Measurements from ENCODE around the gene CSGALNACT2.

CSGALNACT2 gene

GRCh38 chr10:43112608-43112961, 25.7 kb upstream of the CSGALNACT2 start:
- no peak for DNase-seq

GRCh38 chr10:43113201-43114087, 24.8 kb upstream of the CSGALNACT2 start:
- no peak for DNase-seq

GRCh38 chr10:43114088-43114742, 24.0 kb upstream of the CSGALNACT2 start:
- no peak for DNase-seq

DNA sequence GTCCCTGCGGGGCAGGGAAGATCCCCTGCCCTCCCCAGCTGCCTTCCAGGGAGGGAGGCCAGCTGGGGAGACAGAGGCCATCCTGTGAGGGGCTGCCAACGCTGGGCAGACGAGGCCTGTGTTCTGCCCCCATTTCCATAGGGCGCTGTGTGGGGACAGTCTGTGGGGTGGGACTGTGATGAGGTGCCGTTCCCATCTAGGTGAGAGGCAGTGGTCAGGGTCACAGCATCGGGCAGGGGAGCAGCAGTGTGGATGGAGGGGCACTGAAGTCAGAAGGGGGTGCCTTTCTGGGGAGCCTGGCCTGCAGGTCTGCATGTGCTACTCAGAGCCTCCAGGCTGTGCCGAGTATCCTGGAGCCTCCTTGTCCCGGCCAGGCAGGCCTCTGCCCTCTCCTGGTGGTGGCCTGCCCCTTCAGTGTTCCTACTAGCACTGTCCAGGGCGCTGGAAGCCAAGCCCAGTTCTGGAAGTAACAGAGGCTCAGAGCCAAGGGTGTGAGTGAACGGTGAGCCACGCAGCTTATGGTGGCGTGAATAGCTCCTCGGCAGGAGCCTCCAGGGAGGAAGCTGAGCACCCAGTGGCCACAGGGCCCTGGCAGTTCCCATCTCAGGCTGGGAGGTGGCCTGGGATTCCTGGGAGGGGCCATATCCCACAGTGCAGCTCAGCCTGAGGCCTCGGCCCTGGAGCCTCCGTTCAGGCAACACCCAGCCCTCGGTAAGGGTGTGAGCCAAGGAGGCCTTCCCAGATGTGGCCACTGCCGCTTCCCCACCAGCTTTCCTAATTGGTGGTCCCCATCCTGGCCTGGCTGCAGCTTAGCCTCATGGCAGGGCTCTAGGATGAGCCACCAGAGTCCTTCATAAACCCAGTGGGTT, 23.3 kb upstream of the CSGALNACT2 start:
- DNase-seq, result no peak

DNA sequence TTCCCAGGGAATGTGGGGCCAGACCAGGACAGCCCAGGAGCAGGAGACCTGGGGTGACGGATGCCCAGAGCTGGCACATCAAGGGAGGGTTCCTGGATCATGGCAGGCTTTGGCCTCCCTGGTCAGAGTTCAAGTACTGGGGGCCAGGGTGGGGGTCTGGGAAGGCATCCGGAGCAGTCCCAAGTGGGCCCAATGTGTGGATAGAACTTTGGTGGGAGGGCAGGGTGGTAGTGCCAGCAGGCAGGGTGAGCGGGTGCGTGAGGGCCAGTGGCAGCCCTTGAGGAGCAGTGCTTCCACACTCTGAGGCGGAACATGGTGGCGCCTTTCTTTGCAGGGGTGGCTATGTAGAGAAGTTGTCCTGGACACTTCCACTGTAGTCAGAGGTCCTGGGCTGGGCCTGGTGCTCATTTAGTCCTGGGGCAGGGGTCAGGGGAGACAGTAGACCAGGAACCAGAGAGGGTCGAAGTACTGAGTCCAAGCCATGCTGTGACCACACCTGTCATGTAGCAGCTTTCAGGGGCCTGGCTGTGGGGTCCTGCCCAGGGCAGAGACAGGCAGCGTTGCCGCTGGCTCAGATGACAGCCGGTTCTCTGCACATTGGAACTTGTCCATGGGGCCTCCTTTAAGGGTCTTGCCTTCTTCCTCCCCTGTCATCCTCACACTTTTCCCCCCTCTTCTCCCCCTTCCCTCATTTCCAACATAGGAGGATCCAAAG, 22.2 kb upstream of the CSGALNACT2 start:
- no peak for DNase-seq

DNA sequence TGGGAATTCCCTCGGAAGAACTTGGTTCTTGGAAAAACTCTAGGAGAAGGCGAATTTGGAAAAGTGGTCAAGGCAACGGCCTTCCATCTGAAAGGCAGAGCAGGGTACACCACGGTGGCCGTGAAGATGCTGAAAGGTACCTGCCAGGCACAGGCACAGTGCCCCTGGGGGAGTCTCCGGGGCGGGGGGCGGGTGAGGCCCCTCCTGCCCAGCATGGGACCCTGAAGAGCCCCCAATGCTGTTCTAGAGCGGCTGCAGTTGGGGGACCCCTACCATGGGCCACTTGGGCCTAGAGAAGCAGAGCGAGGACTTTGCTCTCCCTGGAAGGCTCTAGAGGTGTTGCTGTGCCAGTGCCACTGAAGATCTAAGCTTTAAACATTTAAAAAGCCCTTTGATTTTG, 21.6 kb upstream of the CSGALNACT2 start:
- no peak for DNase-seq

DNA sequence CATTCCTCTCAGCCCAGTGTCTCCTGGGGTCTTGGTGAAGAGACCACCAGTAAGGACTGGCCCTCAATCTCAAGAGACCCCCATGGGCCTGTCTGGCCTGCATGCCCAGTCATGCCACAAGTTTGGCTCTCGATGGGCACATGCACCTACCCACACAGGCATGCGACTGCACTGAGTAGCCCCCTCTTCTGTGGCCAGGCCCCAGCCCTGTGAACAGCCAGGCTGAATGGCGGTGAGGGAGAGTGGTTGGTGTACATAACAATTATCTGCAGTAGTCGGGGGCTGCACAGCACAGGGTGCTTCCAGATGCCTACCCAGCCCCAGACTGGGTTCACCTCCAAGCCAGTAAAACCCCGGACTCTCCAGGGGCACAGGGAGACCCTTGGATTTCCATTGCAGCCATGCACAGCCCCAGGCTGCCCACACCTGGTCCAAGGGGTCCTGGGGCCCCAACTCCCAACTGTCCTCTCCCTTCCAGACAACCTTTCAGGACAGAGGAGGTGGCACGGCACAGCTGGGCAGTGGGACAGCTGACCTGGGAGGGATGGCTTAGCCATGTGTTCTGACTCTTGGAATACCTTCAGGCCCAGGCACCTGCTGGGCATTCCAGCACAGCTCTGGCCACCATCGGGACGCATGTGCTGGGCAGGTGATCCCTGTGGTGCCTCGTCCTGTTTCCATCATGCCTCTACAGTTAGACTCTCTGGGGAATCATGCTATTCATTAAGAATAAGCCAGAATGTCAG, 21.0 kb upstream of the CSGALNACT2 start:
- DNase-seq, result no peak

GRCh38 chr10:43117777-43118583, 20.3 kb upstream of the CSGALNACT2 start:
- no peak for DNase-seq

- DNase-seq, result no peak
Observed at GRCh38 chr10:43118631-43119415, 19.4 kb upstream of the CSGALNACT2 start.

- DNase-seq, result no peak
Observed at GRCh38 chr10:43119416-43120115, 18.7 kb upstream of the CSGALNACT2 start.

- DNase-seq, result no peak
Observed at GRCh38 chr10:43120116-43120928, 17.9 kb upstream of the CSGALNACT2 start.

DNA sequence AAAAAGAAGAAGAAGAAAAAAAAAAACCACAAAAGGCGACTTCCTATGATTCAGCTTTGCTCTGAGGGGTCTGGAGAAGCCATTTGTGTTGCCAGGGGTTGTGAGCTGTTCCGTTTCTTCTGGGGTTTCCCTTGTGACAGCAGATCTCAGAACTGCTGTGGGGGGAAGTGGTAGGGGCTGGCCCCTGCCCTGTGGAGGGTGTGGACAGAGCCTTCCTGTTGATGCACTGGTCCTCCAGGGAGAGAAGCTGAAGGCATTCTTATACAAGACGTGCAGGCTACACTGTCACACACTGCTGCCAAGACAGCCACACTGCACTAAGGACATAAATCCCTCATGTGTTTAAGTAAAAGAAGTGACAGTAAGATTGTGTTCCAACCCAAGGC, 17.3 kb upstream of the CSGALNACT2 start:
- DNase-seq, result no peak

- DNase-seq, result peak; percentile 4
Observed at GRCh38 chr10:43121444-43121843, 16.8 kb upstream of the CSGALNACT2 start.

DNA sequence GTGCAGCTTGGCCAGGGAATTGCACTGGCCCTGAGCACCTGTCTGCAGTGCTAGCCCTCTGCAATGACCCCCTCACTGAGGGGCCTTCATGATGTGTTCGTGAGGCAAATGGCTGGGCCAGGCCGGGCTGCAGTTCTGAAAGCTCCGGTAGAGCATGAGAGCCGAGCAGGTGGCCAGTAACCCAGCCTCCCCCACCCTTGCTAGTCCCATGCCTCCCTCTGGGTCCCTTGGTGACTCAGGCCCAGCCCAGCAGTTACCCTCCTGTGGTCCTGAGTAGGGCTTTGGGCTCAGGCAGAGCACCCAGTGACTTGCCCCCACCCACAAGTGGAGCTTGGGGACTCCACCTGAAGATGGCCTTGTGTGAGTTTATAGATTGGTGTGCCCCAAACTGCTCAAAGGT, 16.1 kb upstream of the CSGALNACT2 start:
- no peak for DNase-seq

DNA sequence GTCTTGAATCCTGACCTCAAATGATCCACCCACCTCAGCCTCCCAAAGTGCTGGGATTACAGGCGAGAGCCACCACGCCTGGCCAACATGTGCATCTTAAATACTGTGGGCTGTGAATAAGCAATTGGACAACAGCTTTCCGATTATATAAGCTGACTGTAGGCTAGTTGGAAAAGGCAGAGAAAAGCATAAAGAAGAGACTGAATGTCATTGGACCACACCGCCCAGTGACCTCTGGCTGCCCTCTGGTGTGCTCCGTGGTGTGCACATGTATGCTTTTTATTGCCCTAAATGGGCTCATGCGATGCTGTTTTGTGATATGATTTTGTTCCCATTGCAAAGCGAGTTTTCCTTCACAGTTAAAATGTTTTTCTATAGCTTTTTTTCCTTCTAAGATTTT, 15.4 kb upstream of the CSGALNACT2 start:
- no peak for DNase-seq

GRCh38 chr10:43123361-43124093, 14.7 kb upstream of the CSGALNACT2 start:
- DNase-seq, result no peak

GRCh38 chr10:43124094-43124521, 14.1 kb upstream of the CSGALNACT2 start:
- no peak for DNase-seq
